ENCODE data around the gene DRGX. TPM values are rescaled to one million over a fixed set of nuclear protein-coding genes. Genes with fewer than 3 reads are reported as not detected.

Gene DRGX
- total RNA-seq, 1 donor from 2014 or later, result not detected

DNA sequence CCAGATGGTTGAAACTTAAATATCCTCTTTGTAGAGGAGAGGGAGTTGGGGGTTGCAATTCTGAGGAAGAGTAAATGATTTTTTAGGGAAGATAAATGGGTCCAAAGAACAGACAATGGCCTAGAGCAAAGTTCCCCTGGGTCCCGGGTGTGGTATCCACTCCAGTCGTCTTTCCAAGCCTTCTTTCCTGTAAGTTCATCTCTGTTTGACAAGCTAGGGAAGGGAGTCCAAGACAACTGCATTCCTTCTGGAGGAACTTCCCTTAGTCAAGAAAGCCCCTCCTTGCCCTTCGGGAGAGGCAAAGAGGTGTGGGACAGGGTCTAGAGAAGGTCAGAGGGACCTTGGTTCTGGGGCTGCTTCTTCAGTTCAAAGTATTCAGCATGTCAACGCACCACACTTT is 63.6 kb downstream of the DRGX start:
- H3K4me1 Mint-ChIP-seq (ENCODE audit: low read depth), result peaks cover 7% of the 10 kb centered on the region
- DNase-seq (ENCODE audit: low spot score), result no peak
- H3K4me3 Mint-ChIP-seq, result no peak overlapping the region
- H3K27ac Mint-ChIP-seq, result no peak overlapping the region
- peaks cover 2% of the 10 kb centered on the region for H3K27me3 Mint-ChIP-seq (ENCODE audit: insufficient read depth)
- intact Hi-C loops (cut with micrococcal nuclease), result no loop called here
- peaks cover 31% of the 10 kb centered on the region for H3K9me3 Mint-ChIP-seq
- H3K36me3 Mint-ChIP-seq (ENCODE audit: low read depth), result peaks cover 10% of the 10 kb centered on the region

DNA sequence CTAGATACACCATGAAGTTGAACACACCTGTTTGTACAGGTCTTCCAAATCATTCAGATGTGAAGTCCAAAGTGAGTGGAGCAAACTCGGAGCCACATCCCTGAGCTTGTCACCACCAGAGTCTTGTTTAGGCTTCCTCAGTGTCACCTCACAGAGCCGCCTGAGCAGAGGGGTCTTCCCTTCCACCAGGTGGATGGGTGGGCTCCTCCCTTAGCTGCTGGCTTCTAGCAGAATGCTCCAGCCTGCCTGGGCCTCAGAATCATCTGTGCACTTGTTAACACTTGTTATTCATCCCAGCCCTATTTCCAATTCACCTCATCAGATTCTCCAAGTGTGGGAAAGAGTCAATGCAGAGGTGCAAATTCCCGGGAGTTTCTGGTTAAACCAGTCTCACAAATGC is 64.5 kb downstream of the DRGX start:
- Mint-ChIP-seq H3K4me3 (no peak overlapping the region), H3K27me3 (ENCODE audit: insufficient read depth) (peaks cover 2% of the 10 kb centered on the region), H3K27ac (no peak overlapping the region), H3K36me3 (ENCODE audit: low read depth) (peaks cover 10% of the 10 kb centered on the region), H3K4me1 (ENCODE audit: low read depth) (peaks cover 7% of the 10 kb centered on the region), H3K9me3 (peaks cover 27% of the 10 kb centered on the region)
- intact Hi-C loops (cut with micrococcal nuclease), result no loop called here
- no peak for DNase-seq (ENCODE audit: low spot score)

DNA sequence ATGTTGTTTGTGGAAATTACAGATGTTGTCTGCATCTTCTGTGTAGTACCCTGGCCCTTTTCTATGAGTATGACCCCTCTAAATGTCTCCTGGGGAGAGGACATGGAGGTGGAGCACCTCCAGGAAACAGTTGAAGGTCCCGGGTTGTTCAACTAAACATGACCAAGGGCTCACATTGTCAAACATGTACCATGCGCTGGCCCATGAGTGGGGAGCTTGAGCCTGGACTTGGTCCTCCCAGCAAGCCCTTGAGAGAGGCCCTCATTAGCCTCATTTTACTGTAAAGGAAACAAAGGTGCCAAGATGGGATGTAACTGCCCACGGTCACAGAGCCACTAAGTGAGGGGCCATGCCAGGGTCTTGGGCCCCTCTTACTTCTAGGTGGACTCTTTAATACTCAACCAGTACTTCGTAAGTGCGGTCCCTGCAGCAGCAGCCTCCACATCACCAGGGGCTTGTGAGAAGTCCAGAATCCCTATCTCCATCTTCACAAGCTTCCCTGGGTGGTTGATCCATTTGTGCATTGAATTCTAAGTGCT is 65.7 kb downstream of the DRGX start:
- Mint-ChIP-seq H3K9me3 (peaks cover 15% of the 10 kb centered on the region), H3K27me3 (ENCODE audit: insufficient read depth) (no peaks in the 10 kb centered on the region), H3K4me3 (no peak overlapping the region)

DNA sequence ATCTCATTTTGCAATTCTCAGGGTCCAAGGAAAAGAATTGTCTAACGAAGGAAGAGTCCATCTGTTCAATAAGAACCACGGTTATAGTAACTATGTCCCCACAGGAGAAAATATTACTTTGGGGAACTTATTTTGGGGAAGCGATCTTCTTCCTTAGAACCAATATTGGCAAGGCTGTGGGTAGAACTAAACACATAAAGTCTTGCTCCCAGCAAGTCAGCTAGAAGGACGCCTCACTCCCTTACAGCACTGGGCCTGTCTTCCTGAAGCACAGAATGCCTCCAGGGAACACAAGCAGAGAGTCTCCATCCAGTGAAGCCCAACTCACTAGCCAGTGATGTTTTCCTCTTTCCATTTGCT is 66.8 kb downstream of the DRGX start:
- H3K4me1 Mint-ChIP-seq (ENCODE audit: low read depth), result no peaks in the 10 kb centered on the region
- H3K27ac Mint-ChIP-seq, result no peak overlapping the region
- peaks cover 5% of the 10 kb centered on the region for H3K9me3 Mint-ChIP-seq
- intact Hi-C loops (cut with micrococcal nuclease), result no loop called here
- DNase-seq (ENCODE audit: low spot score), result no peak
- H3K4me3 Mint-ChIP-seq, result no peak overlapping the region
- no peaks in the 10 kb centered on the region for H3K36me3 Mint-ChIP-seq (ENCODE audit: low read depth)
- no peaks in the 10 kb centered on the region for H3K27me3 Mint-ChIP-seq (ENCODE audit: insufficient read depth)

More for the DNA sequence above, 65.7 kb downstream of the DRGX start:
- Mint-ChIP-seq H3K4me1 (ENCODE audit: low read depth) (no peaks in the 10 kb centered on the region), H3K36me3 (ENCODE audit: low read depth) (peaks cover under 1% of the 10 kb centered on the region), H3K27ac (no peak overlapping the region)
- DNase-seq (ENCODE audit: low spot score), result no peak
- intact Hi-C loops (cut with micrococcal nuclease), result no loop called here

DNA sequence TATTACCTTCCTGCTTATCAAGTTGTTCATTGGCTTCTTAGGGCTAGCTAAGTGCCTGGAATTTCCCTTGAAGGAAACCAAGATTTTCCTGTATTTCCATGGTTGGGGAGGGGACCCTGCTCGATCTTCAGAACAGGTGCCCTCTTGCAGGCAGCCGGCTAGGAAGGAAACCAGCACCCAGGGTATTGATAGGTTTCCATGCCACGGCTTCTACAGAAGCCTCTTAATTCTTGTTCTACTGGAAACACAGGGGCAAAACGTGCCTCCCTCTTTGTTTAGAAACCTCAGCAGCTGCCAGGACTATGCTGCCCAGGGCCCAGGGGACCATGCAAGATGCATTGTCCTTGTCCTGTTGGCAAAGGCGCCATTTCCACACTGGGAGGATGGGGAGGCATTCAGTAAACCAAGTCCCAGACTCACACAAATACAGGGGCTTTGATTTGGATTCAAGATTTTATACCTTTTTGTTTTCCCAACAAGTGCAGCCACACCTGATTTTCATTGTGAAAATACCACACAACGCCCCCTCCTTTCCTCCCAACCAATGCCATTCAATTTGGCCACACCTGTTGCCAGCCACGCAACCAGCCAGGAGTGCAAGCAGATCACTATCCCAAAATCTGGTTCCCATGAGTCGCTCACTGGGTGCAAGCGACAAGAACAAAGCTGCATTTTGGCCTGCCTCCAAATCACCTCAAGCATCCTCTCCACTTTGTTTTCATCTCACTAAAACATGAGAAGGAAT is 67.3 kb downstream of the DRGX start:
- Mint-ChIP-seq H3K27ac (no peak overlapping the region), H3K9me3 (no peaks in the 10 kb centered on the region), H3K4me3 (no peak overlapping the region), H3K4me1 (ENCODE audit: low read depth) (no peaks in the 10 kb centered on the region), H3K36me3 (ENCODE audit: low read depth) (no peaks in the 10 kb centered on the region), H3K27me3 (ENCODE audit: insufficient read depth) (no peaks in the 10 kb centered on the region)
- intact Hi-C loops (cut with micrococcal nuclease), result no loop called here
- DNase-seq (ENCODE audit: low spot score), result no peak

DNA sequence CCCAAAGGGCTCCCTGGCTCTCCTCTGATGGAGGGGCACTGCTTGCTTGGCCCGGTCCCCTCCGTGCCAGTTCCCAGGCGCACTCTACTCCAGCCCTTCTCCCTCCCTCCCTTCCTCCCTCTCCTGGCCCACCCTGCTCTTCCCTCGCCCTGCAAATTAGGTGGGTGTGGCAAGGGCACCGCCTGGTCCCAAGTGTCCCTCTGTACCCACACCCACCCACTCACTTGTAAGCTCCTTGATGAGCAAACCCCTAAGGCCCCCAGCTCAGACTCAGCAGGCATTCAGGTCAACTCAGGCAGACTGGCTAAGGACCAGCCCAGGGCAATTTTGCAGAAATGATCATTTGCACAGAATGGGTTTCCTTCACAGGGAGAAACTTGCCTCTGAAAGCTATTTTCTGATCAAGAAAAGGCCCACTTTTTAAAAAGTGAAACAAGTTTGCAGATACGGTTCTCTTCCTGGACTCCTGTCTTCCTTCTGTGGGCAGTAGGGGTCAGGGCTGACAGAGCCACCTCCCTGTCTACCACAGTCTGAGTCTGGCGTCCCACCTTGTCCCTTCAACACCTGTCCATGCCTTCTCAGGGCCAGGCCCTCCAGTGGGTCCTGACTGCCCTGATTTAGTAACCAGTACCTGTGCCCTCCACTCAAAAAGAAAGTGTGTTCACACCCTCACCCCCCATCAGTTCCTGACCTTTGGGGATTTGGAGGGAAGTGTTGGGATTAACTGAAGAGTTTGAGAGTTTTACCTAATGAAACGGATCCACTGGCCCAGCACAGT is 68.7 kb downstream of the DRGX start:
- Mint-ChIP-seq H3K27me3 (ENCODE audit: insufficient read depth) (no peaks in the 10 kb centered on the region), H3K4me3 (no peak overlapping the region), H3K36me3 (ENCODE audit: low read depth) (no peaks in the 10 kb centered on the region), H3K4me1 (ENCODE audit: low read depth) (no peaks in the 10 kb centered on the region), H3K27ac (no peak overlapping the region), H3K9me3 (no peaks in the 10 kb centered on the region)
- intact Hi-C loops (cut with micrococcal nuclease), result no loop called here
- DNase-seq (ENCODE audit: low spot score), result no peak

DNA sequence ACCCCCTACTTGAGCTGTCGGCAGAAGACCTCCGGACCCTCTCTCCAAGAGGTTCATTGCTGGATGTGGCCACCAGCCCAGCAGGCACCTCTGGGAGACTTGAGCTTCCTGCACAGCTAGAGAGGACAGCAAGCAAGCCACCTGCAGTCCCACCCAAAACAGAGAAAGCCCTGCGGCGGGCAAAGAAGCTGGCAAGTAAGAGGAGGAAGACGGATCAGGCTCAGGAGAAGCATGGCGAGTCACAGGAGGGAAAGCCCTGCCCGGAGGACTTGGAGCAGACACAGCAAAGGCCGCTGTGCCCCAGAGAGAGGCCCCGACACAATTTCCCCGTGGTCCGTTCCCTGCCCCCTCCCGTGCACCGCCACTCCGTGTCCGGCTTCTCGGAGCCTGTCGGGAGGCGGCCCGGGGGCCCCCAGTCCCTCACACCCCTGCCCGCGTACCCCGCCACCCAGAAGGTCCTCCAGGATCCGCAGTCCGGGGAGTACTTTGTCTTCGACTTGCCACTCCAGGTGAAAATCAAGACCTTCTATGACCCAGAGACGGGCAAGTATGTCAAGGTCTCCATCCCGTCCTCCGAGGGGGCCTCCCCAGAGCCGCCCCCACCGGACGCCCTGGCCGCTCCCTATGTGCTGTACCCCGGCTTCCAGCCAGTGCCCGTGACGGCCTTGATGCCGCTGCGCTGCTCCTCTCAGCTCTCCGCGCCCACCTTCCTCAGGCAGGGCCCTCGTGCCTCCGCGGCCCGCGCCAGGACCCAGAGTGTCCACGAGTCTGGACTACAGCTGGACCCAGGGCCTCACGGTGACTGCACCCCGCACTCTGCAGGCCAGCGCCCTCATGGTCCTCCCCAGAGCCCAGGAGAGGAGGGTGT is 69.7 kb downstream of the DRGX start:
- no peak for DNase-seq (ENCODE audit: low spot score)
- Mint-ChIP-seq H3K4me1 (ENCODE audit: low read depth) (no peaks in the 10 kb centered on the region), H3K27ac (no peak overlapping the region), H3K4me3 (no peak overlapping the region), H3K27me3 (ENCODE audit: insufficient read depth) (peaks cover 4% of the 10 kb centered on the region), H3K36me3 (ENCODE audit: low read depth) (no peaks in the 10 kb centered on the region), H3K9me3 (no peaks in the 10 kb centered on the region)
- intact Hi-C loops (cut with micrococcal nuclease), result no loop called here

DNA sequence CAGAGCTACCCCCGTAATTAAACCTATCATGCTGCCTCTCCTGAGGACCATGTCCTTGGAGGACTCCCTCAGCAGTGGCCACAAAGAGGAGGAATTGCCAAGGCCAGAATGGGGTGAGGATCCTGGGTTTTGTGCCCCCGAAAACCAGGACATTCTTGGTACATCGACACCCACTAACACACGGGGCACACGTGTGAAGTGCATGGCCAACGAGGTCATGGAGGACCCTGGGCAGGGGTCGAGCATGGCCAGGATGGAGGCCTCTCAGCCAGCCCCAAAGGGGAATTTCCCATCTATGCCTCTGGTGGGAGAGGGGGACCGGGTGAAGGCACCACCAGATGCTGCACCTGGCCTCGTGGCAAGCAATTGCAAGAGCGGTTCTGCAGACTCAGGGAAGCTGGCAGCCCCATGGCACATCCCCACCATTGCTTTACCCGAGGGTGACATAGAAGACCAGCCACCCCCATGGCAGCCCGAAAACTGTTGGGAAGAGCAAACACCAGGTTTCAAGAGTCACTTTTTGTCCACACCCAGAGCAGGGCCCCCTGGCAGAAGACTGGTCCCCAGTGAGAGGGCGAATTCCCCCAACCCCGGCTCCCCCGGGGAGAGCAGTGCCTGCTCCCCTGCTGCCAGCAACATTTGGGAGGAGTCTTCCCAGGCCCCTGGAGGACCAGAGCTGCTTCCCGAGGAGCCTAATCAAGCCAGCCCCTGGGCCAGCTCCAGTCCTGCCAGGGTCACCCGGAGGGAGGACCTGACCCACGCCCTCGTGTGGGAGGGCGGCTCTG is 70.6 kb downstream of the DRGX start:
- H3K36me3 Mint-ChIP-seq (ENCODE audit: low read depth), result no peaks in the 10 kb centered on the region
- H3K9me3 Mint-ChIP-seq, result no peaks in the 10 kb centered on the region
- H3K27me3 Mint-ChIP-seq (ENCODE audit: insufficient read depth), result peaks cover 4% of the 10 kb centered on the region
- H3K27ac Mint-ChIP-seq, result no peak overlapping the region
- H3K4me3 Mint-ChIP-seq, result no peak overlapping the region
- DNase-seq (ENCODE audit: low spot score), result no peak
- intact Hi-C loops (cut with micrococcal nuclease), result no loop called here
- no peaks in the 10 kb centered on the region for H3K4me1 Mint-ChIP-seq (ENCODE audit: low read depth)

DNA sequence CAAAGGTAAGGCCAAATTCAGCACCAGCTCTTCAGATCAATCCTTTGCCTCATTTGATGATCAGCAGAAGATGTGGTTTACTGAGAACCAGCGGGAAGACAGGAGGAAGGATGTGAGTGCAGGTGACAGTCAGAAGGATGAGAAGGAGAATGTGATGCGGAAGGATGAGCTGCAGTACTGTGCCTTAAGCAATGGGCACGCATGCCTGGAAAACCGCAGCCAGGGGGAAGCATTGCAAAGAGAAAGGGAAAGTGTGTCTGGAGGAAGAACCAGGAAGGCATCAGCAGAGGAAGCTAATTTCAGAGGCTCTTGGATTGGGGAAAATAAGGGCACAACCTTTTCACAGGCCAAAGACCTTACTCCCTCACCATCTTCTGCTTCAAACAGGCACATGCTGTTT is 71.2 kb downstream of the DRGX start:
- no peak overlapping the region for H3K4me3 Mint-ChIP-seq
- no peaks in the 10 kb centered on the region for H3K4me1 Mint-ChIP-seq (ENCODE audit: low read depth)
- intact Hi-C loops (cut with micrococcal nuclease), result no loop called here
- H3K36me3 Mint-ChIP-seq (ENCODE audit: low read depth), result no peaks in the 10 kb centered on the region
- no peak overlapping the region for H3K27ac Mint-ChIP-seq
- no peaks in the 10 kb centered on the region for H3K9me3 Mint-ChIP-seq
- peaks cover 4% of the 10 kb centered on the region for H3K27me3 Mint-ChIP-seq (ENCODE audit: insufficient read depth)
- DNase-seq (ENCODE audit: low spot score), result no peak

DNA sequence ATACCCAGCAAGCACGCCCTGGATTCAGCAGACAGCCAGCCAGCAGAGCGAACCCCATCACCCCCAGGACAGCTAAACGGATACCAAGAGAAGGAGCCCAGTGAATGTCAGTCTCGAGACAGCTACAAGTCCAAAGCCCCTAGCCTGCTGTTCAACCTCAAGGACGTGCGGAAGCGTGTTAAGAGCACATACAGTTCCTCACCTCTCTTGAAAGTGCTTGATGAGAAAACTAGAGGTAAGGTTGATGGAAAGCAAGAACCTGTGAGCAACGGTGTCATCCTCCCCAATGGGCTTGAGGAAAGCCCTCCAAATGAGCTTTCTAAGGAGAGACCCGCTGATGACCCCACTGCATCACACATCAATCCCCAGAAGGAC is 72.0 kb downstream of the DRGX start:
- no peaks in the 10 kb centered on the region for H3K9me3 Mint-ChIP-seq
- no peaks in the 10 kb centered on the region for H3K36me3 Mint-ChIP-seq (ENCODE audit: low read depth)
- DNase-seq (ENCODE audit: low spot score), result no peak
- H3K4me3 Mint-ChIP-seq, result no peak overlapping the region
- H3K27ac Mint-ChIP-seq, result no peak overlapping the region
- peaks cover 5% of the 10 kb centered on the region for H3K27me3 Mint-ChIP-seq (ENCODE audit: insufficient read depth)
- intact Hi-C loops (cut with micrococcal nuclease), result no loop called here
- no peaks in the 10 kb centered on the region for H3K4me1 Mint-ChIP-seq (ENCODE audit: low read depth)

DNA sequence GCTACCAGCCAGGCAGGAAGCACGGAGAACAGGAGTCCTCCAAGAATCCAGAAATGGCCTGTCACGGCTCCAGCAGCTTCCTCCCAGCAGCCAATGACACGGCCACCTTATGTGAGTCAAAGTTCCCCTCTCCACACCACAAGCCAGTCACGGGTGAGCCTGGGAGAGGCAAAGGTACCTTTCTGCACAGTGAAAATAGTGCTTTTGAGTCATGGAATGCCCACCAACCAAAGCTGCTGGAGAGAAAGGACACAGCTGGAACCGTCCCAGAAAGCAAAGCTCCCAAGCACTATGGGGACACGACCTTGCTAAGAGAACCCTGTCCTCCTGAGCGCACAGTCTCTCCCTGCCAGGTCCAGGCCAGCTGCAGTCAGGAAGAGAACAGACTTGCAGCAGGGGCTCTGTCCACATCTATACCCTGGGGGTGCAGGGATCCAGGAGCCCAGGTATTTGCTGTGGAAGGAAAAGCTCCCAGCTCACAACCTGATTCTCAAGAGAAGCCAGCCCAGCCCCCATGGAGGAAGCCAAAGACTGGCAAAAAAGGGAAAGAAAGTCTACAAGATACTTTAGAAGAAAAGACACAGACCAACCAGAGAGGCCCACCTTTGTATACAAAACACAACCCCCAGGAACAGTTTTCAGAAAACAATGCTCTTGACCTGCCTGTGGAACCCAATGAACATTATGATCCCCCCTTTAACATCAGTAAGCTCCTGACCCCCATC is 72.6 kb downstream of the DRGX start:
- Mint-ChIP-seq H3K9me3 (no peaks in the 10 kb centered on the region), H3K27me3 (ENCODE audit: insufficient read depth) (peaks cover 5% of the 10 kb centered on the region), H3K4me1 (ENCODE audit: low read depth) (no peaks in the 10 kb centered on the region), H3K27ac (no peak overlapping the region), H3K36me3 (ENCODE audit: low read depth) (no peaks in the 10 kb centered on the region), H3K4me3 (no peak overlapping the region)
- intact Hi-C loops (cut with micrococcal nuclease), result no loop called here
- DNase-seq (ENCODE audit: low spot score), result no peak

All from activated T-helper 1 cell treated with anti-CD3 and anti-CD28 coated beads, Interleukin-12 subunit alpha, Interleukin-12 subunit beta, Interleukin-2, Interleukin-4 antibody, amounts not matched to agents 30 ng/mL and 10 ng/mL and 1 ng/mL, durations not matched to agents 14 hours and 24 hours and 36 hours (primary cell).